Activated CD8-positive, alpha-beta memory T cell treated with anti-CD3 and anti-CD28 coated beads, Interleukin-2, amount 50 U/mL, for 1 hour (primary cell): ENCODE data around the gene COL12A1.

ENCODE experiments used
- DNase-seq: peaks from one replicate; pipeline ENCODE4 v3.0.0-alpha.2; 2020; ENCODE audit errors: extremely low read depth

The COL12A1 gene

GRCh38 chr6:75178757-75179156 is 27.1 kb downstream of the COL12A1 start:
- no peak for DNase-seq

- DNase-seq = no peak
Observed at GRCh38 chr6:75176076-75176582, 29.7 kb downstream of the COL12A1 start.

DNA sequence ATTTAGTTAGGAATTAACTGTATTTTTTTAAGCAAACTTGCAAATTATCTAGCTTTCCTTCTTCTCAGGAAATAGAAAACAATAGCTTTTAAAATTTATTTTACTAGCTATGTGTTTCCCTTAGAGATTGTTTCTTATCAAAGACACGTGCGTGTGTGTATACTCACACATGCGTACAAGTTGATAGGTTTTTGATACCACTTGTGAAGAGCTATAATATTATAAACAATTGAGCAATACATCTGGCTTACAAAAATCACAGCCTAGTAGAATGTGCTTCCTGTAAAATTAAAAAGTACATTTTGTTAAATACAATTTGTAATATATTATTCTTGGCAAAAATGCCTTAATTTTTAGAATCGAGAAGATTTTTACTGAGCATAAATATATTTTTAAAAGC is 33.9 kb downstream of the COL12A1 start:
- DNase-seq = no peak

- DNase-seq = no peak
Observed at GRCh38 chr6:75171567-75171966, 34.3 kb downstream of the COL12A1 start.

DNA sequence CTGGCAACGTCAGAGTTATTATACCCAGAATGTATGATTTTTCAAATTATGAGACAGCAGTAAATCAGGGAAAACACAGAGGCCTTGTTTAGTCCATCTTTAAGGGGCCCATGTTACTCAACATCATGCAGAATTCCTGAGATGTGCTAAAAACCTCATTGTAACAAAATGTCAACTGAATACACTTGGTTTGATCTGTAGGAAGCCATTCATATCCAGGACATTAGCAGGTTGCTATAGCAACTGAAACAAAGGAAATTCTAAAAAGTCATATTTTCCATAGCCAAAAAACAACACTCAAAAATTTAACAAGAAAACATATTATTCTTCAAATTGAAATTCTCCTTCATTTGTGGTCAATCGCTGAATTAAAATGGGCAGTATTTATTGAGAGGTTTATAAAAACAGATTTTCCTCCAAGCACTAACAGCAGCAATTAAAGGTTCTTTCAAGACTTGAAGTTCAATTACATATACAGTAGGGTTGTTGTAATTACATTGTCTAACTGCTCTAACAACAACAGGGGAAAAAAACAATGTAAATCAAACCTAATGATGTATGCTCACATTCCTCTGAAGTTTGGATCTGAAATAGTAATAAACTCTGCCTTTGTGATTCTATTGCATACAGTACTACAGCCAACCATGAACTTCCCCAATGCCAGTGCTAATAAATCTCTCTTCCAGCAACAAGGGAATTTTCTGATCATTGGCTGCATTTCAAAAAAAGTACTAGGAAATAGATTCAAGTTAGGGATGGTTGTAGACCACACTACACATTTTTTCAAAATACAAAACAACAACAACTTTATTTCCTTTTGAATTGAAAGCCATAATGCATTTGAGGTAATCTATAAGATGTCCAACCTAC is 34.9 kb downstream of the COL12A1 start:
- DNase-seq = no peak

DNA sequence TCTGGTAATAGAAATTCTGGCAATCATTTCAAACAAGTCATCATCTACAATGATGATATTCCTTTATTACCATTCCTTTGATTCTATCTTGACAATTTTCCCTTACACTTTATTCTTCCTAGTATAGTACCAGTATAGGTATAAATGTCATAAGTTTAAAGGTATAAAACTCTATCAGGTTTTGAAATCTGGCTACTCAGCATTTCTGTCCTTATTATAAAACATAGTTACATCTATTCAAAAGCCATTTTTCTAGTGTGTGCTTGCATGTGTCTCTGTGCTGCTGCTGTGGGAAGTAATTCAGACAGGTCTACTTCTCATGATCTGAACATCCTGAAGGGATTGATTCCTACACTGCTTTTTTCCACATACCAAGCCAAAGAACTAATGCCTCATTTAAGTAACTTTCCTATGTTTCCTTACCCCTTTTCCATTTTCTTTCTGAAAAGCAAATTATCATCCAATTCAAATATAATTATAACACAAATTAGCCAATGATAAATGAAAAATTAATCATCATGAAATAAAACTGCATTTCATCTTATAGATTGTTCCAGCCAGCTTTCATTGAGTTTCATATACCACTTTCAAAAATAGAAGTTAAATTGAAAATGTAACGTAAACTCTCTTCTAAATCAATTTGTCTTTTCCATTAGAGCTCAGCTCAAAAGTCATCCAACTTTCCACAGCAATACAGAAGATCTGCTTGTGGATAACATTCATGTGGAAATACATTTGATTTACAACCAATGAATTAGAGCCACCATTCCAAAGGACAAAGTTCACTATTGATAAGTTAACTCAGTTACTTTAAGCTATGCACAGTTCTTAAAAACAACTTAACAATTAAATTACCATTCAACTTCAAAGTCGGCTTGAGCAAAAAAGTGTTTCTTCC is 35.9 kb downstream of the COL12A1 start:
- no peak for DNase-seq

GRCh38 chr6:75167851-75168250 is 38.0 kb downstream of the COL12A1 start:
- no peak for DNase-seq

DNA sequence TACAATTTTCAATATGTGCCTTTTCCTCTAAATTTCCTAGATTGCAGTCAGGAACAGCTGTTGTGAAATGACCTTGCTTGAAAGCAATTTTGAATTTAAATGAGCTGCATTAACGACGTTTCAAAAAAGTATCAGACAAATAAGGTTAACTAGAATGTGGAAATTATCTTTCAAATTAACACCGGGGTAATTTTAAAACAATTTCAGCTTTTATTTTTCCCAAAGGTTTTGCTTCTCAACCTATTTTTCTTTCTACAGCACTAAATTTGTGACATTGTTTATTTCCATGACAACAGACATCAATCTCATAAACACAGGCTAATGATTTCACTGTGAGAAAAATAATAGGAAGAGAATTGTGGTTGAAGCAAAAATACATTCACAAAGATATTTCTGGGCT is 38.5 kb downstream of the COL12A1 start:
- DNase-seq = no peak

- DNase-seq = no peak
Observed at GRCh38 chr6:75166773-75167172, 39.1 kb downstream of the COL12A1 start.

GRCh38 chr6:75166236-75166635 is 39.6 kb downstream of the COL12A1 start:
- DNase-seq = no peak

DNA sequence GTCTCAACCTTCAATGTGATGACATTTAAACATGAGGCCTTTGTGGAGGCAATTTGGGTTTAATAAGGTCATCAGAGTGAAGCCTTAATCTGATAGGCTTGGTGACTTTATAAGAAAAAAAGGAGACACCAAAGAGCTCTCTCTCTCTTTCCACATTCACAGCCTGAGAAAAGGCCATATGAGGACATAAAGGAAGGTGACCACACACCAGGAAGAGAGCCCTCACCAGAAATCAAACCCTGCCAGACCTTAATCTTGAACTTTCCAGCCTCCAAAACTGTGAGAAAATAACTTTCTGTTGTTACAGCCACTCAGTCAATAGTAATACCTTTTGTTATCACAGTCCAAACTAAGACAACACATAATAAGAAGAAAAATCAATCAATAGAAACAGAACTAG is 47.7 kb downstream of the COL12A1 start:
- DNase-seq = no peak

DNA sequence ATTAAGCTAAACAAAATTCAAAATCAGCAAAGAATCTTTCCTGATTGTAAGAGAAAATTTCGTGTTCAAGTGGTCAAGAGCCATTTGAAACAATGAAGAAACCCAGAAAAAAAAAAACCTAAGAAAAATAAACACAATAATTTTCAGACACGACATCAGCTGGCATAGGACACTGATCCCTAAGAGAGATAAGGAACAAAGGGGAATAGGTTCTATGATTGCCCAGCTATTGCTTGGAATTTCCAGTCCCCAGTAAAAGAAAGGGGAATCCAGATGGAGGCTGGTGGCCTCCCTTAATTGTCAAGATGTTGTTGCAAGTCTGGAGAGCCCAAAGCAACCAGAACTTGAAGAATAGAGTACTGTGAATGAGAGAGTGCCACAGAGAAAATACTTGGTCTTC is 48.5 kb downstream of the COL12A1 start:
- DNase-seq = no peak

- no peak for DNase-seq
Observed at GRCh38 chr6:75156186-75156878, 49.5 kb downstream of the COL12A1 start.

GRCh38 chr6:75155631-75156030 is 50.2 kb downstream of the COL12A1 start:
- no peak for DNase-seq

GRCh38 chr6:75154973-75155372 is 50.9 kb downstream of the COL12A1 start:
- no peak for DNase-seq

- no peak for DNase-seq
Observed at GRCh38 chr6:75150685-75151412, 55.0 kb downstream of the COL12A1 start.

DNA sequence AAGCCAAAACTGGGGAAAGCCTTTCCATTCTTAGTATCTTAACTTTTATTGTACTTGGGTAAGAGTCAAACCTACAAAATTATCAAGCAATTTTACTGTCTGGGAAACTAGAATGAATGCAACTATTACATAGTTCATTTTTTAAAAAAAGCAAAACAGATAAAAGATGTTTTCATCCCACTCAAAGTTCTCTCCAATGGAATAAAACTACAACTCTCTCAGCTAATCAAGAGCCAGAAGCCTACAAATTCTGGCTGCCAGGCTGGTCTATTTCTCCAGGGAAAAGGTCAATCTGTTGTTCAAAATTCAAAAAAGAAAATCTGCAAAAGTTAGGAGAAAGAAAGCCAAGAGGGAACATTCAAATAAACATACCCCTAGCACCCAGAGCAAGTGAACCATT is 56.2 kb downstream of the COL12A1 start:
- DNase-seq = no peak

GRCh38 chr6:75149240-75149639 is 56.6 kb downstream of the COL12A1 start:
- DNase-seq = no peak

DNA sequence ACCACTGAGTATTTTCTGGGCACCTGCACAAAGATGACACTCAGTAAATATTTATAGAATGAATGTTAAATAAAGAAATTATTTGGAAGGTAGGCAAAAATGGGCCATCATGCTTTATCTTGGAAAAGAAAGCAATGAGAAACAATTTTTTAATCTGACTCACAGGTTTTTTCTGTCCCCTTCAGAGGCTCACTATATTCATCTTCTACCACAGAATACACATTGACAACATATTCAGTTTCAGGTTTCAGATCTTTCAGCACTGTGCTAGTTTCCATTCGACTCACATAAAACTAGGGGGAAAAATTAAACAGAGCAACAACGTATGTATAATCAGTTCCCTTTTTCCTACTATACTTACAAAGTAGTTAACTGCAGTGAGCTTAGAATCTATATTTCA is 58.3 kb downstream of the COL12A1 start:
- no peak for DNase-seq

DNA sequence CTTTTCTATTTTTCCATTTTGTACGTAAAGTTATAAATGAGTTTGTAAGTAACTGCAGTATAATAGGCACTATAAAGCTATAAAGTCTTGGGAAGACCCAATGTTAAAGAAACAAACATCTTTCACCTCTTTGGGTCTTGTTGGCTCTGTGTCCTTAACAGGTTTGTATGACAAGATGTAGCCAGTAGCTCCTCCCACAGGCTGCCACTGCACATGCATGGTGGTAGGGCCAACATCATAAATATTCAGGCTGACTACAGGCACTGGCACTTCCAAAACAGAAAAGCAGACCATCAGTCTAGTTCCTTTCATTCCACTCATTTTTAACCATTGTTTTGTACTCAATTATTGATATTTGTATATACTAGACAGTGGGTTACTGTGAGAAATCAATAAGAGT is 59.9 kb downstream of the COL12A1 start:
- DNase-seq = no peak

DNA sequence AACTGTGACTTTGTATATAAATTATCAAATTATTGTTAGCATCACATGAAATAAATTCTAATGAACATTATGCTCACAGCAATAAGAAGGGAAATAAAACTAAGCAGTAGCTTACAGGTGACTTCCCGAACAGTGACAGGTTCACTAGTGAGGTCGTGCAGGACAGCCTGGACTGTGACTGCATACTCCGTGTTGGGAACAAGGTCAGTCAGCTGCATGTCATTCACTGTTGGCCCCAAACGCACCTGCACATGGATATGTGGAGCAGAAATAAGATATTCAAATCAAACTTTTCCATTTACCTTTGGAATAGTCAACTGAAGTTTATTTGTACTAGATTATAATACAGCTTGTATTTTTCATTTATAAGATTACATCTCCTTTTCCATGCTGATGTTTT is 60.6 kb downstream of the COL12A1 start:
- no peak for DNase-seq
